Measurements from ENCODE around the gene CHTF18. TPM values are rescaled to one million over a fixed set of nuclear protein-coding genes. Genes with fewer than 3 reads are reported as not detected.

The CHTF18 gene
- total and polyA plus RNA-seq, 2 of the 4 experiments (the other 2 are of a cell fraction) = 3.2 to 21.4 TPM

GRCh38 chr16:784431-784830 is 4.0 kb upstream of the CHTF18 start:
- no peak overlapping the region for H3K14ac ChIP-seq (replicated peaks; ENCODE audit: low read depth, low read length)
- ChIA-PET POLR2A (ENCODE audit: unreplicated experiment) (no interaction called here), CTCF (interaction anchor here (1.4 kb wide), 1 partner anchor 72 kb away, joined by 6 read pairs; no protein-coding TSS in a partner anchor)
- H2BK5ac ChIP-seq (ENCODE audit: low read depth, low read length, poor library complexity, severe bottlenecking) = no peak overlapping the region
- WGBS, 2 experiments (ENCODE audit: extremely low coverage in 2 of 2, insufficient read length in 1 of 2) = 89% methylated on average over 13 of the region's 19 CpGs; no CpG with 5 or more reads in 1 of the 2 experiments
- peaks cover 25% of the 10 kb centered on the region for H4K20me1 ChIP-seq (ENCODE audit: insufficient read depth, low read length)
- dilution Hi-C loops (cut with HindIII; ENCODE audit: low sequenced_read_pairs, unreplicated experiment) (no loop called here), in situ Hi-C loops (cut with MboI; ENCODE audit: low sequenced_read_pairs) (no loop called here), intact Hi-C loops (cut with micrococcal nuclease) (no loop called here)
- ATAC-seq (ENCODE audit: low read depth) = no peak
- H3K4ac ChIP-seq (ENCODE audit: low read depth, low read length) = no peak overlapping the region
- no peak overlapping the region for H3K27ac ChIP-seq (ENCODE audit: insufficient read depth, low read length)
- H4K5ac ChIP-seq (ENCODE audit: low read depth, low read length) = no peak overlapping the region
- H3K9ac ChIP-seq (ENCODE audit: low read depth, low read length) = no peak overlapping the region
- H3K9me3 ChIP-seq (ENCODE audit: control insufficient read depth, insufficient read depth, low read length) = no peaks in the 10 kb centered on the region
- no peak overlapping the region for H2AFZ ChIP-seq (replicated peaks; ENCODE audit: low read length, poor library complexity)
- no peak overlapping the region for H3K4me2 ChIP-seq (ENCODE audit: low read depth, low read length)
- no peak overlapping the region for H2AK5ac ChIP-seq (ENCODE audit: low read depth, low read length)
- no TSS peak for BruUV-seq (replicated peaks)
- H2BK15ac ChIP-seq (ENCODE audit: low read depth, low read length) = no peak overlapping the region
- H4K91ac ChIP-seq (ENCODE audit: insufficient read depth, low read depth, low read length) = no peak overlapping the region
- H3K56ac ChIP-seq (ENCODE audit: extremely low read depth, insufficient read depth, low read length) = no peak overlapping the region
- H3K36me3 ChIP-seq (ENCODE audit: control insufficient read depth, insufficient read depth, low read length) = peaks cover 10% of the 10 kb centered on the region; the same call in 1 of the 2 replicates
- H3K9me1 ChIP-seq (ENCODE audit: insufficient read depth, low read length) = no peaks in the 10 kb centered on the region
- no peak for DNase-seq
- H2BK20ac ChIP-seq (ENCODE audit: low read depth, low read length) = no peak overlapping the region
- peaks cover 5% of the 10 kb centered on the region; the same call in 1 of the 2 replicates for H3K27me3 ChIP-seq (ENCODE audit: control insufficient read depth, insufficient read depth, low read length)
- no peak overlapping the region for H2AK9ac ChIP-seq (replicated peaks; ENCODE audit: low read depth, low read length, poor library complexity)
- no peak overlapping the region for H3K4me3 ChIP-seq (ENCODE audit: insufficient read depth, low read depth, low read length)
- H2BK120ac ChIP-seq (ENCODE audit: low read depth, low read length) = no peak overlapping the region
- peaks cover 15% of the 10 kb centered on the region; the same call in 1 of the 2 replicates for H3K4me1 ChIP-seq (ENCODE audit: control insufficient read depth, insufficient read depth, low read length)
- no peak for TF ChIP-seq BHLHE40 (IDR thresholded peaks at IDR 0.05; ENCODE audit: low read depth, low read length)
- no peak for TF ChIP-seq FOS (IDR thresholded peaks at IDR 0.05; ENCODE audit: low read depth, low read length)
- TF ChIP-seq USF2 (IDR thresholded peaks at IDR 0.05; ENCODE audit: low read depth, low read length) = no peak
- no peak for TF ChIP-seq CHD1 (IDR thresholded peaks at IDR 0.05; ENCODE audit: low read depth, low read length)
- TF ChIP-seq RFX5 (IDR thresholded peaks at IDR 0.05; ENCODE audit: low read depth, low read length) = no peak
- TF ChIP-seq NFE2L2 (IDR thresholded peaks at IDR 0.05; ENCODE audit: low read depth, low read length) = no peak
- TF ChIP-seq POLR2A (IDR thresholded peaks at IDR 0.05; ENCODE audit: low read depth, low read length) = no peak
- TF ChIP-seq CEBPB (IDR thresholded peaks at IDR 0.05; ENCODE audit: low read depth, low read length) = no peak
- no peak for TF ChIP-seq SMC3 (IDR thresholded peaks at IDR 0.05; ENCODE audit: low read depth, low read length)
- H3K79me1 ChIP-seq (ENCODE audit: low read depth in 1 of 2, low read length in 2 of 2) = peaks cover 4 to 30% of the 10 kb centered on the region in 2 experiments; a peak in 2 of 4 replicates
- H3K18ac ChIP-seq (ENCODE audit: low read depth, low read length) = no peak overlapping the region
- H3K23ac ChIP-seq (ENCODE audit: low read depth, low read length) = no peak overlapping the region
- H4K8ac ChIP-seq (ENCODE audit: low read depth in 2 of 2, low read length in 2 of 2) = no peak overlapping the region
